Trophoblast cell (in vitro differentiated cells and primary cell): ENCODE results near the gene SNX25.

Source experiments
- DNase-seq, 2 donors: peaks; one replicate each; pipeline ENCODE4 v3.0.0-alpha.2; 2016
- H2AFZ ChIP-seq: 2 replicates; pipeline ENCODE4 v1.6.1; 2013; ENCODE audit warnings: low read length, moderate library complexity, mild to moderate bottlenecking; ENCODE audit not compliant: insufficient read depth, poor library complexity
- H2AK5ac ChIP-seq: 2 replicates; pipeline ENCODE4 v1.6.1; 2013; ENCODE audit warnings: mild to moderate bottlenecking, low read length
- H2BK120ac ChIP-seq: 2 replicates; pipeline ENCODE4 v1.6.1; 2013; ENCODE audit warnings: low read length, mild to moderate bottlenecking, moderate library complexity; ENCODE audit not compliant: insufficient read depth, poor library complexity
- H2BK12ac ChIP-seq: 2 replicates; pipeline ENCODE4 v1.6.1; 2013; ENCODE audit warnings: mild to moderate bottlenecking, low read length, moderate library complexity
- H2BK5ac ChIP-seq: 2 replicates; pipeline ENCODE4 v1.6.1; 2013; ENCODE audit warnings: low read length, low read depth, moderate library complexity, mild to moderate bottlenecking; ENCODE audit not compliant: poor library complexity
- H3K14ac ChIP-seq: 2 replicates; pipeline ENCODE4 v1.6.1; 2013; ENCODE audit warnings: mild to moderate bottlenecking, low read length
- H3K18ac ChIP-seq: 2 replicates; pipeline ENCODE4 v1.6.1; 2013; ENCODE audit warnings: mild to moderate bottlenecking, low read length
- H3K23ac ChIP-seq: 2 replicates; pipeline ENCODE4 v1.6.1; 2013; ENCODE audit warnings: low read length
- H3K27ac ChIP-seq: 2 replicates; pipeline ENCODE4 v1.5.1; 2013; ENCODE audit warnings: low read depth, mild to moderate bottlenecking, inconsistent platforms, low read length, moderate library complexity
- H3K27me3 ChIP-seq: 2 replicates; pipeline ENCODE4 v1.6.1; 2013; ENCODE audit warnings: inconsistent platforms, mild to moderate bottlenecking, low read length, moderate library complexity; ENCODE audit not compliant: insufficient read depth
- H3K36me3 ChIP-seq, 2 experiments: 1 replicate in 1 of 2; 2 replicates in 1 of 2; pipeline ENCODE4 v1.6.1; 2013; ENCODE audit warnings: low read length in 2 of 2, mild to moderate bottlenecking in 2 of 2, moderate library complexity in 1 of 2; ENCODE audit not compliant: insufficient read depth in 2 of 2, control insufficient read depth in 1 of 2
- H3K4ac ChIP-seq: 2 replicates; pipeline ENCODE4 v1.6.1; 2013; ENCODE audit warnings: low read depth, mild to moderate bottlenecking, low read length, moderate library complexity
- H3K4me1 ChIP-seq, 2 experiments: 1 replicate in 1 of 2; 2 replicates in 1 of 2; pipeline ENCODE4 v1.6.1; 2013; ENCODE audit warnings: low read length in 2 of 2, mild to moderate bottlenecking in 2 of 2, moderate library complexity in 1 of 2; ENCODE audit not compliant: insufficient read depth in 2 of 2, control insufficient read depth in 1 of 2
- H3K4me2 ChIP-seq: 2 replicates; pipeline ENCODE4 v1.6.1; 2013; ENCODE audit warnings: inconsistent platforms, mild to moderate bottlenecking, low read length, moderate library complexity
- H3K4me3 ChIP-seq: 2 replicates; pipeline ENCODE4 v1.5.1; 2013; ENCODE audit warnings: mild to moderate bottlenecking, low read depth, low read length, inconsistent platforms
- H3K79me1 ChIP-seq: one replicate; pipeline ENCODE4 v1.6.1; 2013; ENCODE audit warnings: low read length
- H3K79me2 ChIP-seq: 2 replicates; pipeline ENCODE4 v1.6.1; 2013; ENCODE audit warnings: low read length, mild to moderate bottlenecking; ENCODE audit not compliant: control insufficient read depth, insufficient read depth, poor library complexity
- H3K9ac ChIP-seq: 2 replicates; pipeline ENCODE4 v1.6.1; 2013; ENCODE audit warnings: mild to moderate bottlenecking, low read length
- H3K9me3 ChIP-seq: 2 replicates; pipeline ENCODE4 v1.6.1; 2013; ENCODE audit warnings: low read depth, mild to moderate bottlenecking, control low read depth, inconsistent platforms, low read length; ENCODE audit not compliant: insufficient read depth
- H4K12ac ChIP-seq: 2 replicates; pipeline ENCODE4 v1.6.1; 2013; ENCODE audit warnings: low read depth, mild to moderate bottlenecking, low read length, moderate library complexity
- H4K8ac ChIP-seq: 2 replicates; pipeline ENCODE4 v1.6.1; 2013; ENCODE audit warnings: low read depth, mild to moderate bottlenecking, low read length, moderate library complexity
- H4K91ac ChIP-seq: one replicate; pipeline ENCODE4 v1.6.1; 2013; ENCODE audit warnings: low read depth, mild to moderate bottlenecking, low read length, moderate library complexity
- WGBS: extraction: QIAGEN DNeasy Blood & Tissue Kit; methylation state at CpG from one replicate; pipeline ENCODE4 v1.1.7; 2013; ENCODE audit warnings: missing lambda C conversion rate; ENCODE audit not compliant: insufficient read length, insufficient coverage; ENCODE audit errors: extremely low coverage; 5-methylcytosine and 5-hydroxymethylcytosine counted together

The SNX25 gene

DNA sequence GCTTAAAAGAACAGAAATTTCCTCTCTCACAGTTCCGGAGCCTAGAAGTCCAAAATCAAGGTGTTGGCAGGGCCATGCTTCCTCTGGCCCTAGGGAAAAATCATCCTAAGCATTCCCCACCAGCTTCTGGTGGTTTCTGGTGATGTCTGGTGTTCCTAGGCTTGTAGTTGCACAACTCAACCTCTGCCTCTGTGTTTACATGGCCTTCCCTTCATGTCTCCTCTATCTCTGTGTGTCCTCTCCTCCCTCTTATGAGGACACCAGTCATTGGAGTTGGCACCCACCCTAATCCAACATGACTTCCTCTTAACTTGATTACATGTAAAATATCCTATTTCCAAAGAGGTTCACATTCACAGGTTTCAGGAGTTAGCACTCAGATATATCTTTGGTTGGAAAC is 170.9 kb downstream of the SNX25 start:
- Histone ChIP-seq H4K91ac (no peak overlapping the region), H2AK5ac (no peak overlapping the region), H3K14ac (no peak overlapping the region), H3K4ac (no peak overlapping the region), H3K9me3 (peaks cover 2% of the 10 kb centered on the region), H3K79me1 (no peaks in the 10 kb centered on the region), H3K23ac (no peak overlapping the region), H3K4me3 (no peak overlapping the region), H2AFZ (no peak overlapping the region), H3K4me1 (peaks cover 0 to 2% of the 10 kb centered on the region in 2 experiments), H2BK5ac (no peak overlapping the region), H3K18ac (no peak overlapping the region), H3K4me2 (no peak overlapping the region), H2BK120ac (no peak overlapping the region), H4K12ac (no peak overlapping the region), H3K27me3 (no peaks in the 10 kb centered on the region), H2BK12ac (no peak overlapping the region), H3K9ac (no peak overlapping the region), H3K36me3 (peaks cover 0 to 5% of the 10 kb centered on the region in 2 experiments), H3K79me2 (no peaks in the 10 kb centered on the region), H4K8ac (no peak overlapping the region), H3K27ac (no peak overlapping the region)
- no CpG with 5 or more reads among the region's 1 CpG for WGBS
- DNase-seq = no peak

GRCh38 chr4:185381288-185382196 is 172.1 kb downstream of the SNX25 start:
- Histone ChIP-seq H2BK120ac (no peak overlapping the region), H3K14ac (no peak overlapping the region), H3K9me3 (peaks cover 2% of the 10 kb centered on the region), H3K23ac (no peak overlapping the region), H3K9ac (no peak overlapping the region), H4K8ac (no peak overlapping the region), H3K18ac (no peak overlapping the region), H2BK12ac (no peak overlapping the region), H3K36me3 (peaks cover 0 to 5% of the 10 kb centered on the region in 2 experiments), H2AFZ (no peak overlapping the region), H2BK5ac (no peak overlapping the region), H2AK5ac (no peak overlapping the region), H4K12ac (no peak overlapping the region), H3K4ac (no peak overlapping the region), H3K27ac (no peak overlapping the region), H3K79me2 (no peaks in the 10 kb centered on the region), H3K4me1 (peaks cover 0 to 2% of the 10 kb centered on the region in 2 experiments), H3K4me2 (no peak overlapping the region), H3K27me3 (no peaks in the 10 kb centered on the region), H3K4me3 (no peak overlapping the region), H3K79me1 (no peaks in the 10 kb centered on the region), H4K91ac (no peak overlapping the region)
- WGBS = no CpG with 5 or more reads among the region's 4 CpGs
- no peak for DNase-seq

- Histone ChIP-seq H4K8ac (no peak overlapping the region), H3K4ac (no peak overlapping the region), H3K27me3 (no peaks in the 10 kb centered on the region), H2BK120ac (no peak overlapping the region), H3K18ac (no peak overlapping the region), H3K4me2 (no peak overlapping the region), H2BK12ac (no peak overlapping the region), H3K23ac (no peak overlapping the region), H2AFZ (no peak overlapping the region), H3K9me3 (peaks cover 2% of the 10 kb centered on the region), H3K4me1 (peaks cover 0 to 2% of the 10 kb centered on the region in 2 experiments), H4K91ac (no peak overlapping the region), H3K79me2 (no peaks in the 10 kb centered on the region), H3K14ac (no peak overlapping the region), H2BK5ac (no peak overlapping the region), H3K27ac (no peak overlapping the region), H3K36me3 (peaks cover 0 to 3% of the 10 kb centered on the region in 2 experiments), H2AK5ac (no peak overlapping the region), H3K79me1 (no peaks in the 10 kb centered on the region), H3K4me3 (no peak overlapping the region), H4K12ac (no peak overlapping the region), H3K9ac (no peak overlapping the region)
- no peak for DNase-seq
Observed at GRCh38 chr4:185382754-185383153, 173.4 kb downstream of the SNX25 start.

- Histone ChIP-seq H3K4me3 (no peak overlapping the region), H4K12ac (no peak overlapping the region), H3K9ac (no peak overlapping the region), H3K23ac (no peak overlapping the region), H3K79me2 (no peaks in the 10 kb centered on the region), H2BK5ac (no peak overlapping the region), H3K4ac (no peak overlapping the region), H4K8ac (no peak overlapping the region), H3K36me3 (no peaks in the 10 kb centered on the region), H3K9me3 (no peaks in the 10 kb centered on the region), H3K14ac (no peak overlapping the region), H2BK120ac (no peak overlapping the region), H2BK12ac (no peak overlapping the region), H3K27ac (no peak overlapping the region), H3K4me2 (no peak overlapping the region), H3K18ac (no peak overlapping the region), H3K79me1 (no peaks in the 10 kb centered on the region), H3K4me1 (peaks cover 0 to 2% of the 10 kb centered on the region in 2 experiments), H2AK5ac (no peak overlapping the region), H4K91ac (no peak overlapping the region), H2AFZ (no peak overlapping the region), H3K27me3 (no peaks in the 10 kb centered on the region)
- peak; percentile 21 to 66 for DNase-seq
- no CpG with 5 or more reads among the region's 4 CpGs for WGBS
Observed at GRCh38 chr4:185383451-185383850, 174.1 kb downstream of the SNX25 start.
